GM23248 (cell line): ENCODE results near the gene KLHL40.

Experiments
- EZH2 ChIP-seq: fragments of 200-600 bp; sonication (generic); IDR thresholded peaks from 2 replicates; pipeline ENCODE4 v1.6.1; 2018; ENCODE audit warnings: antibody characterized with exemption, mild to moderate bottlenecking; ENCODE audit not compliant: insufficient read depth, poor library complexity, severe bottlenecking
- EZH2phosphoT487 ChIP-seq: fragments of 200-600 bp; sonication (generic); IDR thresholded peaks from 2 replicates; pipeline ENCODE4 v1.6.1; 2018; ENCODE audit warnings: antibody characterized with exemption, moderate library complexity, mild to moderate bottlenecking, low read depth; ENCODE audit not compliant: insufficient read depth

DNA sequence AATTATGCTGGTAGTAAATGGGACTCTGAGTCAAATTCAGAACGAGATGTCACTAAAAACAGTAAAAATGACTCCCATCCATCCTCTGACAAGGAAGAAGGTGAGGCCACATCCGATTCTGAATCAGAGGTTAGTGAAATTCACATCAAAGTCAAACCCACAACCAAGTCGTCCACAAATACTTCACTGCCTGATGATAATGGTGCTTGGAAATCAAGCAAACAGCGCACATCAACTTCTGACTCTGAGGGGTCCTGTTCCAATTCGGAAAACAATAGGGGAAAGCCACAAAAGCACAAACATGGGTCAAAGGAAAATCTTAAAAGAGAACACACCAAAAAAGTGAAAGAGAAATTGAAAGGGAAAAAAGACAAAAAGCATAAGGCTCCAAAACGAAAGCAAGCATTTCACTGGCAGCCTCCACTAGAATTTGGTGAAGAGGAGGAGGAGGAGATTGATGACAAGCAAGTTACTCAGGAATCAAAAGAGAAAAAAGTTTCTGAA, 46.9 kb upstream of the KLHL40 start:
- TF ChIP-seq EZH2phosphoT487 = no peak
- no peak for TF ChIP-seq EZH2
